GM12878 (cell line): ENCODE data around the gene IFITM1. TPM values are rescaled to one million over a fixed set of nuclear protein-coding genes. Genes with fewer than 3 reads are reported as not detected.

ENCODE experiments used
- ATAC-seq: fragments of 200-7000 bp; cut with Tn5 transposase; 3 replicates; pipeline ENCODE4 v1.9.1; 2020; ENCODE audit warnings: mild to moderate bottlenecking, moderate library complexity
- BruUV-seq: library from RNA; stranded (reverse); fragments of 400-500 nt; replicated peaks from 2 replicates; lab custom pipeline; 2021; lab: Mats Ljungman, UMichigan
- CTCF ChIA-PET: fragments of 300-600 bp; sonication (Branson Sonifier 250); formaldehyde crosslinking; extraction: SDS; loops from one replicate; lab custom pipeline; 2021; ENCODE audit warnings: inconsistent platforms; lab: Yijun Ruan, JAX
- POLR2A ChIA-PET: fragments of 350-600 bp; formaldehyde crosslinking; extraction: SDS; loops from one replicate; lab custom pipeline; 2021; ENCODE audit warnings: inconsistent platforms; lab: Charles Lee
- RAD21 ChIA-PET: fragments of 300-600 bp; sonication (Branson Sonifier 250); formaldehyde crosslinking; loops from one replicate; lab custom pipeline; 2023; ENCODE audit warnings: antibody characterized with exemption; ENCODE audit not compliant: unreplicated experiment; lab: Charles Lee
- SMC1A ChIA-PET: fragments of 300-600 bp; sonication (Branson Sonifier 250); formaldehyde crosslinking; loops from one replicate; lab custom pipeline; 2023; ENCODE audit not compliant: unreplicated experiment, uncharacterized antibody; lab: Charles Lee
- DNase-seq: peaks from one replicate; pipeline ENCODE4 v3.0.0-alpha.2; 2011; ENCODE audit warnings: low read depth, low spot score
- FAIRE-seq: peaks from 3 replicates; lab custom pipeline; 2011; peaks lifted over from hg19 to GRCh38; lab: Jason Lieb, UNC
- H2AFZ ChIP-seq: 2 replicates; pipeline ENCODE4 v1.6.0; 2011; ENCODE audit warnings: low read depth, low read length, control low read depth; ENCODE audit not compliant: control insufficient read depth
- H3K27ac ChIP-seq: 2 replicates; pipeline ENCODE4 v1.5.1; 2011; ENCODE audit warnings: control low read depth; ENCODE audit not compliant: control insufficient read depth, insufficient read depth
- H3K27me3 ChIP-seq, 2 experiments: replicated peaks in 1 of 2; 2 replicates each; pipeline versions ENCODE4 v1.6.0 to v1.6.1; 2011; ENCODE audit warnings: low read length in 1 of 2; ENCODE audit not compliant: control insufficient read depth in 2 of 2, insufficient read depth in 2 of 2
- H3K36me3 ChIP-seq, 2 experiments: 2 replicates each; pipeline ENCODE4 v1.5.1; 2011; ENCODE audit warnings: low read length in 1 of 2; ENCODE audit not compliant: control insufficient read depth in 2 of 2, insufficient read depth in 2 of 2
- H3K4me1 ChIP-seq: 2 replicates; pipeline ENCODE4 v1.6.1; 2011; ENCODE audit warnings: mild to moderate bottlenecking, low read length, moderate library complexity, mixed read lengths; ENCODE audit not compliant: control insufficient read depth, insufficient read depth
- H3K4me2 ChIP-seq: 2 replicates; pipeline ENCODE4 v1.6.0; 2011; ENCODE audit warnings: control low read depth; ENCODE audit not compliant: control insufficient read depth, insufficient read depth
- H3K4me3 ChIP-seq: fragments of 200-600 bp; sonication (generic); 2 replicates; pipeline ENCODE4 v1.5.1; 2016
- H3K79me2 ChIP-seq: 2 replicates; pipeline ENCODE4 v1.6.0; 2011; ENCODE audit warnings: low read length; ENCODE audit not compliant: control insufficient read depth, insufficient read depth
- H3K9ac ChIP-seq: 2 replicates; pipeline ENCODE4 v1.8.0; 2011; ENCODE audit warnings: low read length, control low read depth, mixed read lengths; ENCODE audit not compliant: control insufficient read depth, insufficient read depth
- H3K9me3 ChIP-seq: replicated peaks from 3 replicates; pipeline ENCODE4 v1.5.1; 2011; ENCODE audit warnings: mild to moderate bottlenecking, low read length; ENCODE audit not compliant: control insufficient read depth, insufficient read depth
- H4K20me1 ChIP-seq: 2 replicates; pipeline ENCODE4 v1.6.0; 2011; ENCODE audit not compliant: control insufficient read depth, insufficient read depth
- CREM ChIP-seq: IDR thresholded peaks from 2 replicates; pipeline ENCODE4 v1.6.1; 2014; ENCODE audit warnings: antibody characterized with exemption, low read depth
- FOXK2 ChIP-seq: fragments of 450-650 bp; IDR thresholded peaks from 2 replicates; pipeline ENCODE4 v1.6.1; 2017; ENCODE audit warnings: mild to moderate bottlenecking, moderate library complexity
- HDGF ChIP-seq: fragments of 450-650 bp; IDR thresholded peaks from 2 replicates; pipeline ENCODE4 v1.6.1; 2016; ENCODE audit warnings: antibody characterized with exemption
- NFYB ChIP-seq: IDR thresholded peaks from 2 replicates; pipeline ENCODE4 v1.6.1; 2011; ENCODE audit warnings: low read depth, mild to moderate bottlenecking, low read length, improper control_type of control experiment, moderate library complexity; ENCODE audit not compliant: insufficient read depth
- RAD21 ChIP-seq: IDR thresholded peaks from 2 replicates; pipeline ENCODE4 v1.6.1; 2011; ENCODE audit warnings: mild to moderate bottlenecking, low read depth, low read length, moderate library complexity; ENCODE audit not compliant: insufficient read depth
- SMC3 ChIP-seq: IDR thresholded peaks from 2 replicates; pipeline ENCODE4 v1.6.1; 2011; ENCODE audit warnings: low read length, improper control_type of control experiment, borderline replicate concordance
- WGBS: methylation state at CpG from one replicate; pipeline ENCODE4 v1.1.6; 2016; ENCODE audit warnings: low lambda C conversion rate; ENCODE audit not compliant: insufficient replicate concordance, insufficient coverage; ENCODE audit errors: missing lambda C conversion rate; 5-methylcytosine and 5-hydroxymethylcytosine counted together
- in situ Hi-C: fragments of 300-500 bp; cut with MboI; formaldehyde crosslinking; loops from 9 replicates; pipeline ENCODE4 v1.14.3; 2018; ENCODE audit warnings: mixed read lengths
- intact Hi-C: fragments of 100-400 bp; cut with micrococcal nuclease; formaldehyde crosslinking; loops from one replicate; pipeline ENCODE4 v1.14.2; 2022; ENCODE audit not compliant: unreplicated experiment
- polyA plus RNA-seq, 11 experiments: library from polyadenylated mRNA; depleted of rRNA in 4 of 11; unstranded in 6 of 11; stranded (reverse) in 5 of 11; fragments of >200 nt; fragmentation: Nextera tagmentation in 4 of 11; fragmentation: Illumina TruSeq in 1 of 11; extraction: Ambion mirVana in 4 of 11; extraction: Trizol in 1 of 11; gene quantifications; 1 replicate in 1 of 11; 2 replicates in 10 of 11; pipeline versions ENCODE4 v1.2.1 to v1.2.3, GENCODE V29; 2011 to 2016; ENCODE audit warnings: inconsistent platforms in 2 of 11, missing spikeins in 2 of 11, low read depth in 1 of 11
- total RNA-seq, 4 experiments: library from RNA; depleted of rRNA in 3 of 4; stranded (reverse); fragments of >200 nt in 3 of 4; fragmentation: Illumina TruSeq in 1 of 4; extraction: Trizol in 1 of 4; gene quantifications; 2 replicates each; pipeline versions ENCODE4 v1.2.1 to v1.2.3, GENCODE V29; 2013 to 2021
- TF ChIP-seq, protein P1 (sequence below): fragments of 450-650 bp; IDR thresholded peaks from 2 replicates; pipeline ENCODE4 v1.6.1; 2017; ENCODE audit warnings: mild to moderate bottlenecking, moderate library complexity
- TF ChIP-seq, protein P2 (sequence below): fragments of 450-650 bp; IDR thresholded peaks from 2 replicates; pipeline ENCODE4 v1.6.1; 2018; ENCODE audit warnings: borderline replicate concordance, mild to moderate bottlenecking; ENCODE audit not compliant: partially characterized antibody
- TF ChIP-seq, protein P3 (sequence below): fragments of 450-650 bp; IDR thresholded peaks from 2 replicates; pipeline ENCODE4 v1.6.1; 2017; ENCODE audit warnings: antibody characterized with exemption, mild to moderate bottlenecking, moderate library complexity

Gene IFITM1
- total and polyA plus RNA-seq, 10 of the 15 experiments (the other 5 are each of a cell fraction or from before 2014, with no cell fraction given): 396 to 2,788 (median 607) TPM

DNA sequence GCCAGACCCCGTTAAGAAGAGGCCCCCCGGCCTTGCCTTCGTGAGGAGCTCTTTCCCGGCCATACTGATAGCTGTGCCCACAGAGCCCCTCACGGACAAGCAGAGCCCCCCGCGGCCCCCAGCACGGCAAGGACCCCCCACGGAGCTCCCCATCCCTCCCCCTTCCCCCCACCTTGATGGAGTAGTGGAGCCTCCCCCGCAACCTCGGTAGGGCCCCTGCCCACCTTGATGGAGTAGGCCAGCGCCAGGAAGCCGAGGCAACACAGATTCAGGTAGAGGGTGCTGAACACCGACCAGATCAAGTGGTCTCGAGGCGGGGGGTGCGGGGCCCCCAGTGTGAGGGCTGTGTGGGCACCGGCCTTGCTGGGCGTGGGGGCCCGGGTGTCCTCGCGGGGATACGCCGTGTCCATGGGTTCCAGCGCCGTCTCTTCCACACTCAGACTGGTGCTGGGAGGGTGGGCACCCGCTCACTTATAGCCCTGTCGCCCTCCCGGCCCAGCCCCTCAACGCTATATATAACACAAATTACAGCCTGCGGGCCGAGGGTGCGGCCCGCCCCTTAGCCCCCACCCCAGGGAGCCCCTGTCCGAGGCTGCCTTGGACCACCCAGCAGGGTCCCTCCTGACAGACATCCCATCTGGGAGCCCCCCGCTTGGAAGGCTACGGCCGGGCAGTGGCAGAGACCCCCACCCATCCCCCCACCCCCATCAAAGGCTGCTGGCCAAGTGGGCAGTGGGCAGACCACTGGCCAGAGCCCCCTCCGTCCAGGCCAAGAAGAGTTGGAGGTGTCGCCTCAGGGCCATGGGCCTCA lies 14.6 kb upstream of the IFITM1 start, which contains the start of gene IFITM5:
Gene IFITM5 (minus strand): TSS at position 446 of the 811 bp plus-strand sequence. CDS start 36 bp downstream, at position 410.
- RAD21 ChIA-PET: interaction anchor here (1.0 kb wide), 1 partner anchor 49 kb away, joined by 3 read pairs; no protein-coding TSS in a partner anchor
- FAIRE-seq: no peak
- POLR2A ChIA-PET: no interaction called here
- H3K4me2 ChIP-seq: no peak within 1 kb of the TSS
- no peak for ATAC-seq
- H3K27me3 ChIP-seq: no peaks in the 10 kb centered on the region; a peak in 1 of 4 replicates
- whole genome bisulfite sequencing: 70% methylated on average over 31 of the region's 40 CpGs
- in situ Hi-C loops: no loop called here
- no peak within 1 kb of the TSS for H3K4me3 ChIP-seq
- no peaks in the 10 kb centered on the region for H4K20me1 ChIP-seq
- BruUV-seq: no TSS peak
- SMC1A ChIA-PET: no interaction called here
- DNase-seq: no peak
- no peaks in the 10 kb centered on the region for H3K9me3 ChIP-seq
- H3K9ac ChIP-seq: no peak within 1 kb of the TSS
- peaks cover 15% of the 10 kb centered on the region for H3K4me1 ChIP-seq
- H3K27ac ChIP-seq: no peak within 1 kb of the TSS
- H2AFZ ChIP-seq: no peak within 1 kb of the TSS
- intact Hi-C loops: no loop called here
- H3K79me2 ChIP-seq: no peaks in the 10 kb centered on the region
- CTCF ChIA-PET: interaction anchor here (0.7 kb wide), 1 partner anchor 63 kb away, joined by 4 read pairs; no protein-coding TSS in a partner anchor
- no peaks in the 10 kb centered on the region for H3K36me3 ChIP-seq
- TF ChIP-seq, protein P1, sequence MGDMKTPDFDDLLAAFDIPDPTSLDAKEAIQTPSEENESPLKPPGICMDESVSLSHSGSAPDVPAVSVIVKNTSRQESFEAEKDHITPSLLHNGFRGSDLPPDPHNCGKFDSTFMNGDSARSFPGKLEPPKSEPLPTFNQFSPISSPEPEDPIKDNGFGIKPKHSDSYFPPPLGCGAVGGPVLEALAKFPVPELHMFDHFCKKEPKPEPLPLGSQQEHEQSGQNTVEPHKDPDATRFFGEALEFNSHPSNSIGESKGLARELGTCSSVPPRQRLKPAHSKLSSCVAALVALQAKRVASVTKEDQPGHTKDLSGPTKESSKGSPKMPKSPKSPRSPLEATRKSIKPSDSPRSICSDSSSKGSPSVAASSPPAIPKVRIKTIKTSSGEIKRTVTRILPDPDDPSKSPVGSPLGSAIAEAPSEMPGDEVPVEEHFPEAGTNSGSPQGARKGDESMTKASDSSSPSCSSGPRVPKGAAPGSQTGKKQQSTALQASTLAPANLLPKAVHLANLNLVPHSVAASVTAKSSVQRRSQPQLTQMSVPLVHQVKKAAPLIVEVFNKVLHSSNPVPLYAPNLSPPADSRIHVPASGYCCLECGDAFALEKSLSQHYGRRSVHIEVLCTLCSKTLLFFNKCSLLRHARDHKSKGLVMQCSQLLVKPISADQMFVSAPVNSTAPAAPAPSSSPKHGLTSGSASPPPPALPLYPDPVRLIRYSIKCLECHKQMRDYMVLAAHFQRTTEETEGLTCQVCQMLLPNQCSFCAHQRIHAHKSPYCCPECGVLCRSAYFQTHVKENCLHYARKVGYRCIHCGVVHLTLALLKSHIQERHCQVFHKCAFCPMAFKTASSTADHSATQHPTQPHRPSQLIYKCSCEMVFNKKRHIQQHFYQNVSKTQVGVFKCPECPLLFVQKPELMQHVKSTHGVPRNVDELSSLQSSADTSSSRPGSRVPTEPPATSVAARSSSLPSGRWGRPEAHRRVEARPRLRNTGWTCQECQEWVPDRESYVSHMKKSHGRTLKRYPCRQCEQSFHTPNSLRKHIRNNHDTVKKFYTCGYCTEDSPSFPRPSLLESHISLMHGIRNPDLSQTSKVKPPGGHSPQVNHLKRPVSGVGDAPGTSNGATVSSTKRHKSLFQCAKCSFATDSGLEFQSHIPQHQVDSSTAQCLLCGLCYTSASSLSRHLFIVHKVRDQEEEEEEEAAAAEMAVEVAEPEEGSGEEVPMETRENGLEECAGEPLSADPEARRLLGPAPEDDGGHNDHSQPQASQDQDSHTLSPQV: no peak
- TF ChIP-seq, protein P2, sequence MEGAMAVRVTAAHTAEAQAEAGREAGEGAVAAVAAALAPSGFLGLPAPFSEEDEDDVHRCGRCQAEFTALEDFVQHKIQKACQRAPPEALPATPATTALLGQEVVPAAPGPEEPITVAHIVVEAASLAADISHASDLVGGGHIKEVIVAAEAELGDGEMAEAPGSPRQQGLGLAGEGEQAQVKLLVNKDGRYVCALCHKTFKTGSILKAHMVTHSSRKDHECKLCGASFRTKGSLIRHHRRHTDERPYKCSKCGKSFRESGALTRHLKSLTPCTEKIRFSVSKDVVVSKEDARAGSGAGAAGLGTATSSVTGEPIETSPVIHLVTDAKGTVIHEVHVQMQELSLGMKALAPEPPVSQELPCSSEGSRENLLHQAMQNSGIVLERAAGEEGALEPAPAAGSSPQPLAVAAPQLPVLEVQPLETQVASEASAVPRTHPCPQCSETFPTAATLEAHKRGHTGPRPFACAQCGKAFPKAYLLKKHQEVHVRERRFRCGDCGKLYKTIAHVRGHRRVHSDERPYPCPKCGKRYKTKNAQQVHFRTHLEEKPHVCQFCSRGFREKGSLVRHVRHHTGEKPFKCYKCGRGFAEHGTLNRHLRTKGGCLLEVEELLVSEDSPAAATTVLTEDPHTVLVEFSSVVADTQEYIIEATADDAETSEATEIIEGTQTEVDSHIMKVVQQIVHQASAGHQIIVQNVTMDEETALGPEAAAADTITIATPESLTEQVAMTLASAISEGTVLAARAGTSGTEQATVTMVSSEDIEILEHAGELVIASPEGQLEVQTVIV: no peak
- TF ChIP-seq SMC3 (no peak), NFYB (no peak), RAD21 (no peak), HDGF (no peak), CREM (no peak), FOXK2 (no peak)
- TF ChIP-seq, protein P3, sequence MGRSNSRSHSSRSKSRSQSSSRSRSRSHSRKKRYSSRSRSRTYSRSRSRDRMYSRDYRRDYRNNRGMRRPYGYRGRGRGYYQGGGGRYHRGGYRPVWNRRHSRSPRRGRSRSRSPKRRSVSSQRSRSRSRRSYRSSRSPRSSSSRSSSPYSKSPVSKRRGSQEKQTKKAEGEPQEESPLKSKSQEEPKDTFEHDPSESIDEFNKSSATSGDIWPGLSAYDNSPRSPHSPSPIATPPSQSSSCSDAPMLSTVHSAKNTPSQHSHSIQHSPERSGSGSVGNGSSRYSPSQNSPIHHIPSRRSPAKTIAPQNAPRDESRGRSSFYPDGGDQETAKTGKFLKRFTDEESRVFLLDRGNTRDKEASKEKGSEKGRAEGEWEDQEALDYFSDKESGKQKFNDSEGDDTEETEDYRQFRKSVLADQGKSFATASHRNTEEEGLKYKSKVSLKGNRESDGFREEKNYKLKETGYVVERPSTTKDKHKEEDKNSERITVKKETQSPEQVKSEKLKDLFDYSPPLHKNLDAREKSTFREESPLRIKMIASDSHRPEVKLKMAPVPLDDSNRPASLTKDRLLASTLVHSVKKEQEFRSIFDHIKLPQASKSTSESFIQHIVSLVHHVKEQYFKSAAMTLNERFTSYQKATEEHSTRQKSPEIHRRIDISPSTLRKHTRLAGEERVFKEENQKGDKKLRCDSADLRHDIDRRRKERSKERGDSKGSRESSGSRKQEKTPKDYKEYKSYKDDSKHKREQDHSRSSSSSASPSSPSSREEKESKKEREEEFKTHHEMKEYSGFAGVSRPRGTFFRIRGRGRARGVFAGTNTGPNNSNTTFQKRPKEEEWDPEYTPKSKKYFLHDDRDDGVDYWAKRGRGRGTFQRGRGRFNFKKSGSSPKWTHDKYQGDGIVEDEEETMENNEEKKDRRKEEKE: no peak
